HG02970 (cell line): ENCODE measurements around the gene HENMT1.
"Not testable (repeated sequence)": the region's sequence is repeated elsewhere in the genome, so short reads cannot be mapped to it uniquely, and the experiment has no call there.

Experiments used
- ATAC-seq: cut with Tn5 transposase; IDR thresholded peaks from one replicate; pipeline ENCODE4 v1.9.1; 2021; ENCODE audit warnings: mild to moderate bottlenecking, moderate library complexity, moderate number of reproducible peaks; ENCODE audit not compliant: unreplicated experiment, low FRiP score

The HENMT1 gene

DNA sequence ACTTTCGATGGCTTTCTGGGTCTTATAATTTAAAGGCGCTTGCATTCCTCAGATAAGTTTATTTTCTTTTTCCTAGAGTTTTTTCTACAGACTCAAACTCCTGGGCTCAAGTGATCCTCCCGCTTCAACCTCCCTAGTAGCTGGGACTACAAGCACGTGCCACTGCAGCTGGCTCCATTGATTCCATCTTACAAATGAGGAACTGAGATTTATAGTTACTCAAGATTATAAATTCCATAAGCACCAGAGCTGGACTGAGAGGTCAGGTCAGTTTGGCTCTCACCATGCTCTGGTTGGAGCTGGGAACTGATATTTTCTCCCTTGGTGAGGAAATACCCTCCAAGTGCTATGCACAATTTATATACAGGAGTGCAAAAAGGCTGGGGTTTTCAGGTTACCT is 17.8 kb upstream of the HENMT1 start:
- ATAC-seq = no peak

DNA sequence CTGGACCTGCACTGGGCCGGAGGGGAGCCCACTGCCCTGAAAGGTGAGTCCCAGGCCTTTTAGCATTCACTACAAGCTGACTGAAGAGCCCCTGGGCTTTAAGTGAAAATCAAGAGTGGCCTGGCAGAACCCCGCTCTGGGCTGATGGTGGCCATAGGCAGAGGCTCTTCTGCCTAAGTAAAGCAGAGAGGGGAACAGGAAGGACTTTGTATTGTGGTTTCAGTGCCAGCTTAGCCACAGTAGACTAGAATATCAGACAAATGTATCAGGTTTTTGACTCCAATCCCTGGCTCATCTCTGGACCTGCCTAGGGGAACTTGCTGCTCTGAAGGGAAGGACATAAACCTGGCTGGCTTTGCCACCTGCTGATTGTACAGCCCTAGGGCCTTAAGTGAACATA is 10.2 kb upstream of the HENMT1 start:
- ATAC-seq = no peak

DNA sequence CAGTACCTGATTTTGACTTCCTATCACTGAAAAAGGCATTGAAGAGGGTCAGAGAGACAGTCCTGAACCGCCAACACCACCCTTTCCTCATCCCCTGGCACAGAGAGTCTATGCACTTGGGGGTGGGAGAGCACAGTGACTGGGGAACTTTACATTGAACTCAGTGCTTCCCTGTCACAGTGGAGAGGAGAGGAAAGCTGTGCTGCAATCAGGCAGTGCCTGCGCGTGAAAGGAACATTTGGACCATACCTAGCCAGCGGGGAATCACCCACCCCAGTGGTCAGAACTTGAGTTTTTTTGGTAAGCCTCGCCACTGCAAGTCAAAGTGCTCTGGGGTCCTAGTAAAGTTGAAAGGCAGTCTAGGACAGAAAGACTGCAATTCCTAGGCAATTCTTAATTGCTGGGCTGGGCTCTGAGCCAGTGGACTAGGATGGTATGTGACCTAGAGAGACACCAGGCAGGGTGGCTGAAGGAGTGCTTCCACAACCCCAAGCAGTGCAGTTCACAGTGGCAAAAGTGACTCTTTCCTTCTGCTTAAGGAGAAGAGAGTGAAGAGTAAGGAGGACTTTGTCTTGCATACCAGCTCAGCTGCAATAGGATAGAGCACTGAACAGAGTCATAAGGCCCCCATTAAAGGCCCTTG is 9.4 kb upstream of the HENMT1 start:
- ATAC-seq = no peak

DNA sequence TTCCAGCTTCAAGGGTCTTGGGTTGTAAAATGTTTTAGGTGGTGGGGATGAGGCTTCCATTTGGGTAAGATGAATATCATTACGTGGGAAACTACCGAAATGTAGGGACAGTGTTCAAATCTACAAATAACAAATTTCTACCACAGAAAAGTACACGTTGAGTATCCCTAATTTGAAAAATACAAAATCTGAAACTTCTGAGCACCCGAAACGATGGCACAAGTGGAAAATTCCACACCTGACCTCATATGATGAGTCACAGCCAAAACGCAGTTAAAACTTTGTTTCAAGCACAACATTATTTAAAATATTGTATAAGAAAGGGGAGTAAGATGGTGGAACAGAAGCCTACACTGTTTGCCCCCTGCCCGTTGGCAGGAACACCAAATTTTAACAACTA is 8.8 kb upstream of the HENMT1 start:
- ATAC-seq = no peak

DNA sequence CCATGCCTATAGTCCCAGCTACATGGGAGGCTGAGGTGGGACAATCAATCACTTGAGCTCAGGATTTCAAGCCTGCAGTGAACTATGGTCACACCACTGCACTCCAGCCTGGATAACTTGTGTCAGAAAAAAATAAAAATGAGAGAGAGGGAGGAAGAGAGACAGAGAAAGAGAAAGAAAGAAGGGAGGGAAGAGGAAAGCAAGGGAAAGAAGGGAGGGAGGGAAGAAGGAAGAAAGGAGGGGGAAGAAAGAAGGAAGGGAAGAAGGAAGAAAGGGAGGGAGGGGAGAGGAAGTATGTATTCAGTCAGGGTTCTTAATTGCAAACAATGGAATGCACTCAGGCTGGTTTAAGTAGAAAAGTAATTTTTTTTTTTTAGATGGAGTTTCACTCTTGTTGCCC is 7.9 kb upstream of the HENMT1 start:
- no peak for ATAC-seq

DNA sequence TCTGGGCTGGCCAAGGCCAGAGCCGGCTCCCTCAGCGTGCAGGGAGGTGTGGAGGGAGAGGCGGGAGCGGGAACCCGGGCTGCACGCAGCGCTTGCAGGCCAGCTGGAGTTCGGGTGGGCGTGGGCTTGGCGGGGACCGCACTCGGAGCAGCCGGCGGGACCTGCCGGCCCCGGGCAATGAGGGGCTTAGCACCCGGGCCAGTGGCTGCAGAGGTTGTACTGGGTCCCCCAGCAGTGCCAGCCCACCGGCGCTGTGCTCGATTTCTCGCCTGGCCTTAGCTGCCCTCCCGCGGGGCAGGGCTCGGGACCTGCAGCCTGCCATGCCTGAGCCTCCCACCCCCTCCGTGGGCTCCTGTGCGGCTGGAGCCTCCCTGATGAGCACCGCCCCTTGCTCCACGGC is 6.5 kb upstream of the HENMT1 start:
- ATAC-seq = not testable (repeated sequence)

DNA sequence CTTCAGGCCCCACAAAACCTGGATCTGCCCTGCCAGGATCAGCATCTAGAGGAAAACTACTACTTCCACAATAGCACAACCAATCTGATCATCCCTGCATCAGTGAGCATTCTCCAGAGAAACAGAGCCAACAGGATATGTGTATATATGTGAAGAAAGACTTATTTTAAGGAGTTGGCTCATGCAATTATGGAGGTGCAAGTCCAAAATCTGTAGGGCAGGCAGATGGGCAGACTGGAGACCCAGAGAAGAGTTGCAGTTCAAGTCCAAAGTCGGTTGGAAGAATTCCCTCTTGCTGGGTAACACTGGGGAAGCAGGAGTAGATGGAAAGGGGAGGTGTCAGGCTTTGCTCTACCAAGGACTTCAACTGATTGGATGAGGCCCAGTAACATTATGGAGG is 4.9 kb upstream of the HENMT1 start:
- no peak for ATAC-seq

DNA sequence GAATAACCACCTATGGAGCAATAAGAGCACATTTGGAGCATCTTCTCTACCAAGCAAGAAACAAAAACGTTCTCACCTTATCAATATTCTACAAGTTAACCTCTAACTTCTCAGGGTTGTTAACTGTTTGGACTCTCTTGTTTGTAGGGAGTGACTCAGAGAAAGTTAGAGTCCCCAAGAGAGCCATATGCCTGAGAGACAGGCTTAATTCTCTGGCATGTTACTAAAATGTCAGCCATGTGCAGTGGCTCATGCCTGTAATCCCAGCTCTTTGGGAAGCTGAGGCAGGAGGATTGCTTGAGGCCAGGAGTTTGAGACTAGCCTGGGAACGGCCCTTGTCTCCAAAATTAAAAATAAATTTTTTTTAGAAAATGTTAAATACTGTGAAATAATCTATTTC is 4.2 kb upstream of the HENMT1 start:
- ATAC-seq = no peak

DNA sequence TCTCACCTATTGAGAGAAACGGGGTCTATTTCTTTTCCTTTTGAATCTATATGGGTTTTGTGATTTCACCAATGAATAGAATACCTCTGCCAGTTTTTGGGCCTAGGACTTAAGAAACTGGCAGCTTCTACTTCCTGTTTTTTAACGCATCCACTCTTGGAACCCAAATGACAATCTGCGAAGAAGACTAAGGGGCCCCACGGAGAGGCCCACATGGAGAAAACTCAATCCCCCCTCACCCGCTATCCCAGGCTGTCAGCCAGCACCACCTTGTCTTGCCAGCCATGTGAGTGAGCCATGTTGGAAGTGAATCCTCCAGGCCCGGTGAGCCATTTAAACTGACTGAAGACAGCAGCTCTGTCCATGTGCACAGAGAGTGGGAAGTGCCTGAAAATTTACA is 3.6 kb upstream of the HENMT1 start:
- no peak for ATAC-seq

DNA sequence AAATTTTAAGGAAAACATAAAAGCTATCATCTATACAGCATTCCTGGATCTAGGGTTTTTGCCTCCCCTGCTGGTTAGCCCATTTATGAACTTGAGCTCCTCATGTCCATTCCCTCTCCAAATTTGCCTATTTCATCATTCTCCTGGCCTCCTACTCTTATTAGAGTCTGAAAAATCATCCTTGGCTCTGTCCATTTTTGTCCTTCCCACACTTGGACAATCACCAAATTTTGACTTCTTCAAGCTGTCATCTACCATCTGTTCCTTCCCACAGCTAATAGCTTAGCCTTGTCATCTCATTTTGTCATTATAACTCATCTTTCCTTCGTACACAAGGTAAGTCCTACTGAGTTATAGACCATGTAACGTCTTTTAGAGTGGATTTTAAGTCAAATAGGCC is 2.2 kb upstream of the HENMT1 start:
- ATAC-seq = no peak

DNA sequence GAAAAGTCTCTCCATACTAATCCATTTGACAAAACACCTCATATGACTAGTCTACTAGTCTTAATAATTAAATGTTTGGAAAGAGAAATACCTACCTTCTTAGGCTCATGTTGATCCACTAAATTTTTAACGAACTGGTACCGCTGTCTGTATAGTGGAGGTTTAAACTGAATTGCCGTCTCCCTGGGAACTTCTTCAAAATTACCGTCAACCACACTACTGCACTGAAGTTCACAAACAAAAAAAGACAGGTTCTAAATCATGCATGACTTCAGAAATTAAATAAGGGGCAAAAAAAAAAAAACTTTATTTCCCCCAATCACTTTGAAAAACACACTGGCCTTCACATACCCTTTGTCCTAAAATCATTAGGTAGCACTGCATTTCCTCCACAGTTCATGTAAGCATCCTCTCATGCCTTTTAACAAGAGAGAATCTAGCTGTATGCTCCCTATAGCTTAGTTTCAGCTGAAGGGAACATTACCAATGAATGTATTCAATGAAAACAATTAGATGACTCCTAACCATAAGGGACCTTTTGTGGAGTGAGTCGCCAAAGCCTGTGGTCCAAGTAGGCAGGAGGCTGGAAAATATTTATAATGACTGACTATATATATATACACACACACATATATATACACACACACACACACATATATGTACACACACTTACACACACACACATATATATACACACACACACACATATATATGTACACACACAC is 3.4 kb downstream of the HENMT1 start:
- ATAC-seq = no peak

DNA sequence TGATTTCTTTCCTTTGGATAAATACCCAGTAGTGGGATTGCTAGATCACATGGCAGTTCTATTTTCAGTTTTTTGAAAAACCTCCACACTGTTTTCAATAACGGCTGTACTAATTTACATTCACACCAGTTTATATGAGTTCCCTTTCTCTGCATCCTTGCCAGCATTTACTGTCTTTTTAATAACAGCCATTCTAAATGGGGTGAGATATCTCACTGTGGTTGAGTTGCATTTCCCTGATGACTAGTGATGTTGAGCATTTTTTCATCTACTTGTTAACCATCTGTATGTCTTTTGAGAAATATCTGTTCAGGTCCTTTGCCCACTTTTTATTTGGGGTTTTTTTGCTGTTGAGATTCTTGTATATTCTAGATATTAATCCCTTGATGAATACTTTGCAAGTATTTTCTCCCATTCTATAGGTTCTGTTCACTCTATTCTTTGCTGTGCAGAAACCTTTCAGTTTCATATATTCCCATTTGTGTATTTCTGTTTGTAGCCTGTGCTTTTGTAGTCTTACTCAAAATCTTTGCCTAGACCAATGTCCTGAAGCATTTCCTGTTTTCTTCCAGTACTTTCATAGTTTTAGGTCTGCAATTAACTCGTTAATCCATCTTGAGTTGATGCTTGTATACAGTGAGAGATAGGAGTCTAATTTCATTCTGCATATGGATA is 7.3 kb downstream of the HENMT1 start:
- no peak for ATAC-seq

DNA sequence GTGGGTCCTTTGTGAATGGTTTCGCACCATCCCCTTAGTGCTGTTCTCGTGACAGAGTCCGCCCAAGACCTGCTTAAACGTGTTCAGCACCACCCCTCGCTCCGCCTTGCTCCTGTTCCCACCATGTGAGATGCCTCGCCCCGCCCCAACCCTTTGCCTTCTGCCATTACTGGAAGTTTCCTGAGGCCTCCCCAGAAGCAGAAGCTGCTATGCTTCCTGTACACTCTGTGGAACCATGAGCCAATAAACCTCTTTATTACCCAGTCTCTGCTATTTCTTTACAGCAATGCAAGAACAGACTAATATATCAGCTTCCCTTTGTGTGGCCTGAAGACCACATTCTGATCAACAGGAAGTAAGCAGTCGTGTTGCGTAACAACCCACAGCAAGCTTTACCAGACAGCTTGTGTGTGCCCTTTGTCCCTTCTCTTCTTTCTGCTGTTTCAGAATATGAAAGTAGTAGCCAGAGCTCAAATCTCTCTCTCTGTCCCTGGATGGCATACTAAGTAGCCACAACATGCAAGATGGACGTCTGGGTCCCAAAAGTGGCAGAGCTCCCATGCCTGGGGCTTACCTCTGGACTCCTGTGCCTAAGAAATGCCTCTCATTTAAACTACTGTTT is 14.1 kb downstream of the HENMT1 start:
- no peak for ATAC-seq

DNA sequence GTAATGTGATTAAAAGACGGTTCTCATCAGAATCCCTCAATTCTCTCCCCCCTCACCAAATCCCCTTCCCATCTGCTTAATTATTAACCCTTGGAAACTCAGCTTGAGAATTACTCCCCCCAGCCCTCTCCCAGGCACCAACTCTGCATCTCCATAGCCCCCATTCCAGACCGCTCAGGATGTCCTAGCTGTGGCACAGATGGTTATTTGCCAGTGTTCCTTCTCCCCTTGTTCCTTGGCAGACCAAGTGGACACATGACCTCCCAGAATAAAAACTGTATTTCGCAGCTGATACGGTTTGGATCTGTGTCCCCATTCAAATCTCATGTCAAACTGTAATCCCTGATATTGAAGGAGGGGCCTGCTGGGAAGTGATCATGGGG is 14.6 kb downstream of the HENMT1 start:
- ATAC-seq = no peak

DNA sequence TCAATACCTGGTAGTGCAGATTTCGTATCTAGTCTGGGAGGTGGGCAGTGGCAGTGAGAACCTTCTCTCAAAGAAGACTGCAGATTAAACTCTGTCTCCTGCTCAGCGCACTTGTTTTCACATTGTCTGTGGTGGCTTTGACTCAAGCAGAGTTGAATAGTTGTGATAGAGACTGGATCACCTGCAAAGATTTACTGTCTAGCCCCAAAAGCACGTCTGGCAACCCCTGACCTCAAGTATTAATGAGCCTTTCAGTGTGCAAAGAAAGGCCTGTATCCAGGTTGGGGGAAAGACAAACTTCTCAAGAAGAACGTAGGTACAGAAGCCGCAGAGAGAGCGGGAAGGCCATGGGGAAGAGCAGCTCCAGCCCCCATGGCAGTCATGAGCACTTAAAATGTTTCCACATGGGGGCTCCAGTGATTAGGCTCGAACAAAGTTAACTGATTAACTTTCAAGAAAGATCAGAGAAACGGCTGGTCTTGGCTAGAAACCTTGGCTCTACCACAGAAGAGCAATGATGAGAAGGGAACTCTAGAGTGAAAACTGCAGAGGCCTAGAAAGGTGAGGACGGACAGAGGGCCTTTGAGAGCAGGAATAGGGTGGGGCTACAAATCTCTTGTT is 15.2 kb downstream of the HENMT1 start:
- no peak for ATAC-seq

DNA sequence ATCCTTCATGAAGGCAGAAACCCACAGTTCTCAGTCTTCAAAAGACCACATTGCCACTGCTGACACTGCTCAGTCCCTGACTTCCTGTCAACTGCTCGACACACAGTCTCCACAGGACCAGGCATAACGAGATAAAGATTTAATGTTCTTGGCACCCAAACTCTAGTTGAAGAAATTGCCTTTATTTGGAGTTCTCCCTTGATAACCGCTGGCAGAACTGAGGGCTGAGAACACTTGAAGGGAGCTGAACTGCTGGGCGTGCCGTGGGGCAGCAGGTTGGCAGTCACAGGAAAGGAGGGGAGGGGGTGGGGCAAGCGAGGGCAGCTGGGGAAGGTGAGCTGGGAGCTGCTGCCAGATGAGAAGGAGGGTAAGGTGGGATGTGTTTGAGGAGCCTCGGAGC is 15.9 kb downstream of the HENMT1 start:
- no peak for ATAC-seq

DNA sequence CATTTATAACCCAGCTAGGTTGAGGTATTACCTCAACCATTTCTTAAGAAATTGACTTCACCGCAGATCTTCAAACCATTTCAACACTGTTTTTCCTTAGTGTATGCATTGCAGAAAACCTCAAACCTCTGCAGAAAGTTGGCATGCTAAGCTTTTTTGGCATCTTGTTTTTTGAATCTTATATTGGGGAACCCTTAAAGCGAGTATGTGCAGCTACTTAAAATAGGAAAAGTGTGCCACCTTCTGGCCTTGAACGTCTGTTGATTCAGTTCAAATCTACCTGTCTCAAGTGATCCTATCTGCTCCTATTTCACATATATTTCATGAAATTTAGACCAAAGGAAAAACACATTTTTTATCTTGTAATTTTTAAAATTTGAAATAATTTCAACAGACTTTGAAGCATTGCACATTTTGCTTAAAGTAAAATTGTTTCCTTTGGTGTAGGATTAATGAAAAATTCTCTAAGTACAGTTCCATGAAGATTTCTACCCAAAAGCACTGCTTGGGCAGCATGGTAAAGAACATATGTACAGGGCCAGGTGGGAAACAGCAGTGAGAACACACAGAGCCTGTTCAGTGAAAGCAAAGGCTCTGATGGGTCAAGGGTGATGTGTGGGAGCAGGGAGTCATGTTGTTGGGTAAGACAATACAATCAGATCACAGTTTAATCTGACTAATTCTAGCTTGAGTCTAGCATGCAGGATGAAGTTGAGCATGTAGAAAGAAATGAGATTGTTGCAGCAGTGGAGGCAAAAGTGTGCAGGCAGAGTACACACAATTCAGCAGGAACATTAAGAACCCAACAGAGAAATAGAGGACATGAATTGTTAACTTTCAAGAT is 17.2 kb downstream of the HENMT1 start:
- no peak for ATAC-seq

DNA sequence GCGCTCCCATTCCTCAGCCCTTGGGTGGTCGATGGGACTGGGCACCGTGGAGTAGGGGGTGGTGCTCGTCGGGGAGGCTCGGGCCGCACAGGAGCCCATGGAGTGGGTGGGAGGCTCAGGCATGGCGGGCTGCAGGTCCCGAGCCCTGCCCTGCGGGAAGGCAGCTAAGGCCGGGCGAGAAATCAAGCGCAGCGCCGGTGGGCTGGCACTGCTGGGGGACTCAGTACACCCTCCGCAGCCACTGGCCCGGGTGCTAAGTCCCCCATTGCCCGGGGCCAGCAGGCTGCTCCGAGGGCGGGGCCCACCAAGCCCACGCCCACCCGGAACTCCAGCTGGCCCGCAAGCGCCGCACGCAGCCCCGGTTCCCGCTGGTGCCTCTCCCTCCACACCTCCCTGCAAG is 20.0 kb downstream of the HENMT1 start:
- not testable (repeated sequence) for ATAC-seq

DNA sequence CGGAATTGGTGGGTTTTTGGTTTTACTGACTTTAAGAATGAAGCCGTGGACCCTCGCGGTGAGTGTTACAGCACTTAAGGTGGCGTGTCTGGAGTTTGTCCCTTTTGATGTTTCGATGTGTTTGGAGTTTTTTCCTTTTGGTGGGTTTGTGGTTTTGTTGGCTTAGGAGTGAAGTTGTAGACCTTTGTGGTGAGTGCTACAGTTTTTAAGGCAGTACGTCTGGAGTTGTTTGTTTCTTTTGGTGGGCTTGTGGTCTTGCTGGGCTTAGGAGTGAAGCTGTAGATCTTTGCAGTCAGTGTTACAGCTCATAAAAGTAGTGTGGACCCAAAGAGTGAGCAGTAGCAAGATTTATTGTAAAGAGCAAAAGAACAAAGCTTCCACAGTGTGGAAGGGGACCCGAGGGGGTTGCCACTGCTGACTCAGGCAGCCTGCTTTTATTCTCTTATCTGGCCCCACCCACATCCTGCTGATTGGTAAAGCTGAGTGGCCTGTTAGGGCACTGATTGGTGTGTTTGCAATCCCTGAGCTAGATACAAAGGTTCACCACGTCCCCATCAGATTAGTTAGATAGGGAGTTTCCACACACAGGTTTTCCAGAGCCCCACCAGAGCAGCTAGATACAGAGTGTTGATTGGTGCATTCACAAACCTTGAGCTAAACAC is 20.9 kb downstream of the HENMT1 start:
- ATAC-seq = no peak

DNA sequence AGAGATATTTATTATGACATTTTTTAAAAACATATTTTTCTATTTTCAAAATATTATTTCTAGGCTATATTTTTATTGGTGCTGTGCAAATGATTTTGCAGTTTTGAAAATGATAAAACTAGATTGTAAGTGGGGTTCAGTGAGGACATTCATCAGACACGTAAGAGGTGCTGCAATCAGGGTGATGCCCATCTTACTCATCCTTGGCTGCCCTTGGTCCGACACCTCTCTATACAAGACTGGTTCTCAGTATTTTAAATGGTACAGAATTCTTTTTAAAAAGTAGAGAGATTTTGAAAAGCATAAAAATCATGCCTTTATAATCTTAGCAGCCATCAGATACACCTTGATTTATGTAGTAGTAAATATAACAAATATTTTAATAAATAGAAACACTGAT is 24.0 kb downstream of the HENMT1 start:
- no peak for ATAC-seq
